B cell (primary cell): ENCODE data around the gene GRN. TPM values are rescaled to one million over a fixed set of nuclear protein-coding genes. Genes with fewer than 3 reads are reported as not detected.

Experiments used
- ATAC-seq: fragments of 200-7000 bp; cut with Tn5 transposase; one replicate; pipeline ENCODE4 v1.10.0; 2021; ENCODE audit warnings: low read depth, mild to moderate bottlenecking, moderate number of reproducible peaks, moderate library complexity
- CTCF ChIA-PET: fragments of 350-600 bp; sonication (Branson Sonifier 250); formaldehyde crosslinking; loops from one replicate; lab custom pipeline; 2021; ENCODE audit warnings: antibody characterized with exemption, inconsistent platforms; lab: Charles Lee
- POLR2A ChIA-PET: fragments of 350-600 bp; sonication (Branson Sonifier 250); formaldehyde crosslinking; loops from one replicate; lab custom pipeline; 2021; ENCODE audit warnings: antibody characterized with exemption; lab: Charles Lee
- DNase-seq: peaks from one replicate; pipeline ENCODE4 v3.0.0; 2013
- H2AFZ ChIP-seq: 2 replicates; pipeline ENCODE4 v1.6.1; 2012; ENCODE audit warnings: mild to moderate bottlenecking, low read depth, low read length; ENCODE audit not compliant: insufficient read depth, poor library complexity, severe bottlenecking
- H3K27ac ChIP-seq, 2 donors: 1 replicate in 1 of 2; 2 replicates in 1 of 2; pipeline ENCODE4 v1.5.1; 2012 to 2013; ENCODE audit warnings: low read length in 2 of 2, mild to moderate bottlenecking in 2 of 2, moderate library complexity in 1 of 2
- H3K27me3 ChIP-seq, 4 experiments: fragments of 200-600 bp in 1 of 4; sonication (generic) in 1 of 4; replicated peaks in 1 of 4; 1 replicate in 2 of 4; 2 replicates in 2 of 4; pipeline versions ENCODE4 v1.6.1 to v1.7.0; 2013 to 2016; ENCODE audit warnings: low read length in 3 of 4, mild to moderate bottlenecking in 2 of 4, mixed read lengths in 1 of 4, moderate library complexity in 1 of 4; ENCODE audit not compliant: insufficient read depth in 4 of 4, control insufficient read depth in 3 of 4; ENCODE audit errors: control extremely low read depth in 1 of 4
- H3K36me3 ChIP-seq, 2 experiments: replicated peaks in 1 of 2; 1 replicate in 1 of 2; 2 replicates in 1 of 2; pipeline versions ENCODE4 v1.6.1 to v1.7.1; 2013; ENCODE audit warnings: low read length in 1 of 2; ENCODE audit not compliant: insufficient read depth in 2 of 2, control insufficient read depth in 1 of 2; ENCODE audit errors: control extremely low read depth in 1 of 2, extremely low read depth in 1 of 2
- H3K4me1 ChIP-seq, 2 donors: fragments of 200-600 bp in 1 of 2; sonication (generic) in 1 of 2; 1 replicate in 1 of 2; 2 replicates in 1 of 2; pipeline versions ENCODE4 v1.5.1 to v1.6.1; 2013 to 2017; ENCODE audit warnings: low read length in 2 of 2; ENCODE audit not compliant: control insufficient read depth in 2 of 2, insufficient read depth in 2 of 2
- H3K4me2 ChIP-seq: replicated peaks from 2 replicates; pipeline ENCODE3; 2012; ENCODE audit warnings: mild to moderate bottlenecking, low read depth, low read length; ENCODE audit not compliant: poor library complexity, severe bottlenecking
- H3K4me3 ChIP-seq, 5 experiments: fragments of 200-600 bp in 1 of 5; sonication (generic) in 1 of 5; 1 replicate in 3 of 5; 2 replicates in 2 of 5; pipeline versions ENCODE4 v1.5.1 to v1.7.0; 2011 to 2016; ENCODE audit warnings: low read length in 4 of 5, mild to moderate bottlenecking in 4 of 5, low read depth in 2 of 5, control low read depth in 1 of 5, moderate library complexity in 1 of 5; ENCODE audit not compliant: insufficient read depth in 1 of 5; ENCODE audit errors: control extremely low read depth in 1 of 5, extremely low read depth in 1 of 5
- H3K79me2 ChIP-seq: fragments of 200-600 bp; sonication (generic); one replicate; pipeline ENCODE4 v1.6.0; 2016; ENCODE audit warnings: low read length; ENCODE audit not compliant: control insufficient read depth, insufficient read depth
- H3K9ac ChIP-seq: fragments of 200-600 bp; sonication (generic); 2 replicates; pipeline ENCODE4 v1.6.1; 2017; ENCODE audit warnings: mild to moderate bottlenecking, low read length, moderate library complexity
- H3K9me3 ChIP-seq, 3 donors: one replicate each; pipeline versions ENCODE4 v1.6.1 to v1.7.1; 2013; ENCODE audit warnings: low read length in 2 of 3; ENCODE audit not compliant: control insufficient read depth in 2 of 3, insufficient read depth in 1 of 3; ENCODE audit errors: control extremely low read depth in 1 of 3
- H4K20me1 ChIP-seq: 2 replicates; pipeline ENCODE4 v1.6.0; 2012; ENCODE audit warnings: mild to moderate bottlenecking, low read length; ENCODE audit not compliant: insufficient read depth, control insufficient read depth, poor library complexity, severe bottlenecking
- H3K27ac Mint-ChIP-seq: one replicate; pipeline ENCODE4 v1.8.0; 2021; ENCODE audit warnings: mixed read lengths
- H3K27me3 Mint-ChIP-seq: one replicate; pipeline ENCODE4 v1.8.0; 2021; ENCODE audit warnings: mixed read lengths
- H3K4me1 Mint-ChIP-seq: one replicate; pipeline ENCODE4 v1.8.0; 2021; ENCODE audit warnings: mixed read lengths
- H3K4me3 Mint-ChIP-seq: one replicate; pipeline ENCODE4 v1.8.0; 2021; ENCODE audit warnings: mixed read lengths
- H3K9me3 Mint-ChIP-seq: one replicate; pipeline ENCODE4 v1.8.0; 2022; ENCODE audit warnings: mixed read lengths; ENCODE audit not compliant: insufficient read depth
- CTCF ChIP-seq: fragments of 200-600 bp; IDR thresholded peaks from one replicate; pipeline ENCODE4 v1.8.0; 2022; ENCODE audit warnings: antibody characterized with exemption, mild to moderate bottlenecking
- EZH2 ChIP-seq: IDR thresholded peaks from 2 replicates; pipeline ENCODE4 v1.6.1; 2012; ENCODE audit warnings: borderline replicate concordance, low read depth, mild to moderate bottlenecking, moderate library complexity, low read length; ENCODE audit not compliant: insufficient read depth, poor library complexity, severe bottlenecking
- WGBS: methylation state at CpG from one replicate; pipeline ENCODE4 v1.1.5; 2013; ENCODE audit warnings: missing lambda C conversion rate; ENCODE audit not compliant: insufficient coverage; 5-methylcytosine and 5-hydroxymethylcytosine counted together
- intact Hi-C: fragments of 100-400 bp; cut with micrococcal nuclease; formaldehyde crosslinking; loops from one replicate; pipeline ENCODE4 v1.10.0; 2022
- polyA plus RNA-seq: library from polyadenylated mRNA; depleted of rRNA; stranded (reverse); fragments of >200 nt; gene quantifications from 2 replicates; pipeline ENCODE4 v1.2.3, GENCODE V29; 2012
- total RNA-seq, 2 donors: library from RNA; stranded (reverse); fragments of 120-200 nt in 1 of 2; gene quantifications; 1 replicate in 1 of 2; 2 replicates in 1 of 2; pipeline versions ENCODE4 v1.2.3 to v1.2.4, GENCODE V29; 2013 to 2022

Gene GRN
- total and polyA plus RNA-seq, 2 donors (not counting 1 experiment from before 2014, with no cell fraction given): 187 to 226 TPM

GRCh38 chr17:44397479-44398440, 52.7 kb downstream of the GRN start:
- H3K9me3 Mint-ChIP-seq: no peaks in the 10 kb centered on the region
- no peak overlapping the region for H3K4me3 Mint-ChIP-seq
- H4K20me1 ChIP-seq: peaks cover 14% of the 10 kb centered on the region
- peaks cover 0 to 5% of the 10 kb centered on the region in 2 donors for H3K4me1 ChIP-seq
- H3K27ac ChIP-seq: no peak overlapping the region
- H3K79me2 ChIP-seq: no peaks in the 10 kb centered on the region
- H3K27ac Mint-ChIP-seq: no peak overlapping the region
- no peaks in the 10 kb centered on the region for H3K27me3 Mint-ChIP-seq
- TF ChIP-seq EZH2: no peak
- POLR2A ChIA-PET: no interaction called here
- CTCF ChIA-PET: no interaction called here
- H3K27me3 ChIP-seq: no peaks in the 10 kb centered on the region
- peaks cover 0 to 47% of the 10 kb centered on the region in 2 experiments for H3K36me3 ChIP-seq
- no peaks in the 10 kb centered on the region for H3K9me3 ChIP-seq
- H3K4me3 ChIP-seq: no peak overlapping the region
- intact Hi-C loops: no loop called here
- H2AFZ ChIP-seq: no peak overlapping the region
- peaks cover 6% of the 10 kb centered on the region for H3K4me1 Mint-ChIP-seq
- H3K4me2 ChIP-seq: no peak overlapping the region
- no peak for DNase-seq
- H3K9ac ChIP-seq: no peak overlapping the region
- no peak for ATAC-seq
- WGBS: 100% methylated on average over 7 of the region's 8 CpGs

- DNase-seq (no peak), ATAC-seq (no peak)
- Histone ChIP-seq H3K79me2 (no peaks in the 10 kb centered on the region), H2AFZ (no peak overlapping the region), H3K27me3 (no peaks in the 10 kb centered on the region), H3K36me3 (peaks cover 0 to 50% of the 10 kb centered on the region in 2 experiments), H3K9me3 (no peaks in the 10 kb centered on the region), H3K4me3 (no peak overlapping the region), H3K4me1 (peaks cover 0 to 11% of the 10 kb centered on the region in 2 donors), H3K27ac (no peak overlapping the region), H3K9ac (no peak overlapping the region), H3K4me2 (no peak overlapping the region), H4K20me1 (peaks cover 14% of the 10 kb centered on the region)
- CTCF ChIA-PET: interaction anchor here (0.7 kb wide), 1 partner anchor 10 kb away, joined by 3 read pairs; no protein-coding TSS in a partner anchor
- 99% methylated on average over 34 of the region's 41 CpGs for WGBS
- POLR2A ChIA-PET: no interaction called here
- intact Hi-C loops: no loop called here
- peaks cover 7% of the 10 kb centered on the region for H3K4me1 Mint-ChIP-seq
- TF ChIP-seq EZH2 (no peak), CTCF (no peak)
- no peaks in the 10 kb centered on the region for H3K9me3 Mint-ChIP-seq
- no peak overlapping the region for H3K27ac Mint-ChIP-seq
- no peaks in the 10 kb centered on the region for H3K27me3 Mint-ChIP-seq
- no peak overlapping the region for H3K4me3 Mint-ChIP-seq
Measured at GRCh38 chr17:44398692-44399691, 53.9 kb downstream of the GRN start.
